Transverse colon (tissue), 4 donors: ENCODE data around the gene COL1A1. TPM values are rescaled to one million over a fixed set of nuclear protein-coding genes. Genes with fewer than 3 reads are reported as not detected.

ENCODE experiments used
- DNase-seq: peaks from one replicate; pipeline ENCODE4 v3.0.0-alpha.2; 2019
- H3K27ac ChIP-seq, 4 donors: fragments of 200-600 bp; sonication (generic); 2 replicates each; pipeline ENCODE4 v1.5.1; 2016 to 2018; ENCODE audit warnings: inconsistent platforms in 4 of 4
- H3K27me3 ChIP-seq: fragments of 200-600 bp; sonication (generic); 2 replicates; pipeline ENCODE4 v1.5.1; 2017; ENCODE audit warnings: inconsistent platforms
- H3K36me3 ChIP-seq, 4 donors: fragments of 200-600 bp; sonication (generic); 2 replicates each; pipeline ENCODE4 v1.5.1; 2017 to 2019; ENCODE audit warnings: inconsistent platforms in 4 of 4
- H3K4me1 ChIP-seq, 4 donors: fragments of 200-600 bp; sonication (generic); 2 replicates each; pipeline ENCODE4 v1.5.1; 2017 to 2020; ENCODE audit warnings: inconsistent platforms in 4 of 4
- H3K4me3 ChIP-seq, 4 donors: fragments of 200-600 bp; sonication (generic); 1 replicate in 1 of 4; 2 replicates in 3 of 4; pipeline versions ENCODE4 v1.5.1 to v1.6.1; 2017 to 2019; ENCODE audit warnings: inconsistent platforms in 4 of 4
- H3K9me3 ChIP-seq, 2 donors: fragments of 200-600 bp; sonication (generic); 2 replicates each; pipeline ENCODE4 v1.5.1; 2017 to 2019; ENCODE audit warnings: inconsistent platforms in 2 of 2
- CTCF ChIP-seq, 5 experiments: fragments of 200-600 bp in 3 of 5; fragments of 450-650 bp in 2 of 5; sonication (generic) in 3 of 5; IDR thresholded peaks; 1 replicate in 2 of 5; 2 replicates in 3 of 5; pipeline ENCODE4 v1.5.1; 2016 to 2017; ENCODE audit warnings: antibody characterized with exemption in 5 of 5, inconsistent platforms in 3 of 5, mild to moderate bottlenecking in 2 of 5, moderate library complexity in 1 of 5
- EP300 ChIP-seq: sonication (generic); formaldehyde crosslinking; IDR thresholded peaks from one replicate; pipeline ENCODE4 v1.6.1; 2017; ENCODE audit warnings: antibody characterized with exemption, low read depth
- POLR2A ChIP-seq: fragments of 450-650 bp; IDR thresholded peaks from one replicate; pipeline ENCODE4 v1.6.1; 2016; ENCODE audit warnings: antibody characterized with exemption, mild to moderate bottlenecking, moderate library complexity
- POLR2AphosphoS5 ChIP-seq, 3 donors: sonication (generic); formaldehyde crosslinking; IDR thresholded peaks; one replicate each; pipeline ENCODE4 v1.6.1; 2016; ENCODE audit warnings: antibody characterized with exemption in 3 of 3
- WGBS, 2 donors: methylation state at CpG; one replicate each; pipeline ENCODE4 v1.1.5; 2018; ENCODE audit warnings: low coverage in 1 of 2; 5-methylcytosine and 5-hydroxymethylcytosine counted together
- in situ Hi-C, 4 donors: fragments of 200-750 bp; cut with MboI; loops; one replicate each; pipeline versions ENCODE4 v1.15.0 to v1.15.1; 2017; ENCODE audit warnings: low sequenced_read_pairs in 3 of 4, low pct_ligation_motif_present in 1 of 4, low pct_unique_long_range_greater_than_20kb in 1 of 4
- intact Hi-C: fragments of 100-400 bp; cut with DNase I; formaldehyde crosslinking; loops from one replicate; pipeline ENCODE4 v1.15.1; 2023; ENCODE audit warnings: low total_unique reads
- total RNA-seq, 4 donors: library from RNA; depleted of rRNA; stranded (reverse); fragments of >200 nt; gene quantifications; one replicate each; pipeline ENCODE4 v1.1.0, GENCODE V29; 2016

COL1A1 gene
- total RNA-seq, 4 donors from 2014 or later = 13.0 to 210 (median 79.8) TPM

DNA sequence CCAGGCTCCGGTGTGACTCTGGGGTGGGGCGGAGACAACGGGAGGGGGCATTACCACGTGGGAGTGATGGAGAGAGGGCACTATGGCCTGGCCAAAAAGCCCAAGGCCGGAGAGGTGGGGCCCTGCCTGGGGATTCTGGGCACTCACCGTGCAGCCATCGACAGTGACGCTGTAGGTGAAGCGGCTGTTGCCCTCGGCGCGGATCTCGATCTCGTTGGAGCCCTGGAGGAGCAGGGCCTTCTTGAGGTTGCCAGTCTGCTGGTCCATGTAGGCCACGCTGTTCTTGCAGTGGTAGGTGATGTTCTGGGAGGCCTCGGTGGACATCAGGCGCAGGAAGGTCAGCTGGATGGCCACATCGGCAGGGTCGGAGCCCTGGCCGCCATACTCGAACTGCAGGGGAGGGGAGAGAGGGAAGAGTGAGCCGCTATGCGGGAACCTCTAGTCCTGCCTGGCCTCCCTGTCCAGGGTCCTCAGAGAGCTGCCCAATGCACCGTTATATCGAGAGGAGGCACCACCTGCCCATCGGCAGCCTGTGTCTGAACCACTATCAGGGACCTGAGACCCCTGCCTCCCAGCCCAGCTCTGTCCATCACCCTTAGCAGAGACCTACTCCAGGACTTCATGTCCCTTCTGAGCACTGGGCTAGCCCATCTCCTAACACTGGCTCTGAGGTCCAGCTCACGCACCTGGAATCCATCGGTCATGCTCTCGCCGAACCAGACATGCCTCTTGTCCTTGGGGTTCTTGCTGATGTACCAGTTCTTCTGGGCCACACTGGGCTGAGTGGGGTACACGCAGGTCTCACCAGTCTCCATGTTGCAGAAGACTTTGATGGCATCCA lies 15.6 kb downstream of the COL1A1 start:
- Histone ChIP-seq H3K4me3 (no peak overlapping the region), H3K27me3 (no peaks in the 10 kb centered on the region), H3K9me3 (no peaks in the 10 kb centered on the region), H3K36me3 (peaks cover 0 to 10% (median 0%) of the 10 kb centered on the region in 4 donors), H3K4me1 (peaks cover 0 to 20% (median 6%) of the 10 kb centered on the region in 4 donors), H3K27ac (peak overlapping the region in 3 of 4 donors; percentile 10 to 83 (median 74))
- no peak for DNase-seq
- in situ Hi-C loops = no loop called here
- WGBS, 2 donors = 85% methylated on average over 31 of the region's 31 CpGs; no CpG with 5 or more reads in 1 of the 2 donors
- no peak for TF ChIP-seq CTCF (IDR thresholded peaks at IDR 0.05)
- TF ChIP-seq EP300 = no peak
- no peak for TF ChIP-seq POLR2AphosphoS5 (IDR thresholded peaks at IDR 0.05)
- no peak for TF ChIP-seq POLR2A
- intact Hi-C loops = no loop called here

- Histone ChIP-seq H3K4me1 (peaks cover 0 to 20% (median 6%) of the 10 kb centered on the region in 4 donors), H3K27ac (peak overlapping the region; percentile 55 to 83 (median 66)), H3K27me3 (no peaks in the 10 kb centered on the region), H3K4me3 (no peak overlapping the region), H3K36me3 (peaks cover 0 to 2% (median 0%) of the 10 kb centered on the region in 4 donors), H3K9me3 (no peaks in the 10 kb centered on the region)
- peak; percentile 36 for DNase-seq
- in situ Hi-C loops (no loop called here), intact Hi-C loops (no loop called here)
- 66 to 74% methylated on average over 5 to 18 of the region's 19 CpGs for WGBS, 2 donors
- TF ChIP-seq CTCF (IDR thresholded peaks at IDR 0.05) (no peak), POLR2AphosphoS5 (IDR thresholded peaks at IDR 0.05) (peak in 2 of 3 donors; percentile 11 to 15)
Observed at GRCh38 chr17:50184611-50185398, 16.6 kb downstream of the COL1A1 start.

DNA sequence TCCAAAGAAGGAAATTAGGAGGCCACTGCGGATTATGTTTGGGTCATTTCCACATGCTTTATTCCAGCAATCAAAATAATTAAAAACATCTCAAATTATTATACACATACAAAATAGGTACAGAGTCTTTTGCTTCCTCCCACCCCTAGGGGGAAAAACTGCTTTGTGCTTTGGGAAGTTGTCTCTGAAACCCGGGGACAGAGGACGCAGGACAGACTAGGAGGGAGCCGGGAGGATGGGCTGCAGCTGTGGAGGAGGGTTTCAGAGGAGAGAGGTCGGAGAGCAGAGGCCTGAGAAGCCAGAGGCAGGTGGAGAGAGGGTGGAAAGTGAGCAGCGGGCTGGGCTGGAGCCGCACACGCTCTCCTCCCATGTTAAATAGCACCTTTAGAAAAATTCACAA lies 17.4 kb downstream of the COL1A1 start:
- Histone ChIP-seq H3K9me3 (no peaks in the 10 kb centered on the region), H3K27ac (peak overlapping the region; percentile 55 to 83 (median 66)), H3K36me3 (peaks cover 0 to 2% (median 0%) of the 10 kb centered on the region in 4 donors), H3K27me3 (no peaks in the 10 kb centered on the region), H3K4me1 (peaks cover 0 to 20% (median 6%) of the 10 kb centered on the region in 4 donors), H3K4me3 (no peak overlapping the region)
- DNase-seq = no peak
- TF ChIP-seq EP300 (no peak), POLR2A (no peak), POLR2AphosphoS5 (IDR thresholded peaks at IDR 0.05) (no peak), CTCF (IDR thresholded peaks at IDR 0.05) (peak in 1 of 5 experiments; percentile 2)
- 47 to 53% methylated on average over 4 to 8 of the region's 8 CpGs for WGBS, 2 donors
- intact Hi-C loops (no loop called here), in situ Hi-C loops (no loop called here)

DNA sequence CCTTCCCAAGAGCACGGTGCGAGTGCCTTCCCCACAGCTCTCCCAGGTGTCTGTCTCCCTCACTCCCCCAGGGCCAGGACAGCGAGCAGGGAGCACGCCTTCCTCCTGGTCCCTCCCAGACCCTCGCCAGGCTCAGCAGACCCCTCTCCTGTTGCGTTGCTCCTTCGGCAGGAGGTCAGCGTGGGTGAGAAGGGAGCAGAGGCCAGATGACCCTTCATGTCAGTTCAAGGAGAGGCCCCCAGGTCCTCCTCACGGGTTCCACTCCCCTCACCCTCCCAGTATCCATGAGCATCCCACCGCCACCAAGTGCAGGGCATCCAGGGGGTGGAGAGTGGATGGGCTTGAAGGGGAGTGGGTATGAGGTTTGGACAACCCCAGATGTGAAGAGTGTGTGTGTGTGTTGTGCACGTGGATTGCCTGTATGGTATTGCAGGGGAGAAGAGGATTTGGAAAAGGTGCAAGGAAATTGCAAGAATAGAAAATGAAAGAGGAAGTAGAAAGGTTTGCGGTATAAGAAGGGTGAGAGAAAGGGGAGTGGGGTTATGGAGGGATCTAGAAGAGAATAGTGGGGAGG lies 17.9 kb downstream of the COL1A1 start:
- Histone ChIP-seq H3K9me3 (no peaks in the 10 kb centered on the region), H3K4me3 (no peak overlapping the region), H3K27me3 (no peaks in the 10 kb centered on the region), H3K27ac (peak overlapping the region; percentile 55 to 83 (median 66)), H3K36me3 (peaks cover 0 to 2% (median 0%) of the 10 kb centered on the region in 4 donors), H3K4me1 (peaks cover 3 to 23% (median 8%) of the 10 kb centered on the region in 4 donors)
- DNase-seq = no peak
- intact Hi-C loops (no loop called here), in situ Hi-C loops (no loop called here)
- WGBS, 2 donors = 48 to 71% methylated on average over 3 to 12 of the region's 12 CpGs
- TF ChIP-seq POLR2AphosphoS5 (IDR thresholded peaks at IDR 0.05) (no peak), EP300 (no peak), CTCF (IDR thresholded peaks at IDR 0.05) (no peak), POLR2A (no peak)
